Mesenchymal stem cell (in vitro differentiated cells and primary cell): ENCODE measurements around the gene TUT1.
A peak's percentile ranks its signal among the peaks of the same experiment; 100 is the strongest.
"Not testable (repeated sequence)": the region's sequence is repeated elsewhere in the genome, so short reads cannot be mapped to it uniquely, and the experiment has no call there.

Source experiments
- DNase-seq: peaks from one replicate; pipeline ENCODE4 v3.0.0-alpha.2; 2013
- H2AFZ ChIP-seq: one replicate; pipeline ENCODE4 v1.6.1; 2013; ENCODE audit warnings: low read depth, mild to moderate bottlenecking, control low read depth, inconsistent platforms, low read length, moderate library complexity
- H2AK5ac ChIP-seq: 2 replicates; pipeline ENCODE4 v1.6.1; 2013; ENCODE audit warnings: low read length, moderate library complexity, mild to moderate bottlenecking, inconsistent platforms; ENCODE audit not compliant: severe bottlenecking
- H2BK120ac ChIP-seq: one replicate; pipeline ENCODE4 v1.6.1; 2013; ENCODE audit warnings: low read depth, mild to moderate bottlenecking, inconsistent platforms, low read length, moderate library complexity
- H2BK12ac ChIP-seq, 2 experiments: one replicate each; pipeline ENCODE4 v1.6.1; 2013; ENCODE audit warnings: inconsistent platforms in 2 of 2, low read length in 2 of 2, mild to moderate bottlenecking in 2 of 2, moderate library complexity in 2 of 2, control low read depth in 1 of 2
- H2BK15ac ChIP-seq: one replicate; pipeline ENCODE4 v1.6.1; 2013; ENCODE audit warnings: mild to moderate bottlenecking, low read depth, inconsistent platforms; ENCODE audit not compliant: poor library complexity, severe bottlenecking
- H2BK5ac ChIP-seq: 2 replicates; pipeline ENCODE4 v1.6.1; 2013; ENCODE audit warnings: low read depth, mild to moderate bottlenecking, low read length, control low read depth, inconsistent platforms; ENCODE audit not compliant: poor library complexity, severe bottlenecking
- H3K14ac ChIP-seq, 2 experiments: one replicate each; pipeline ENCODE4 v1.6.1; 2013; ENCODE audit warnings: inconsistent platforms in 2 of 2, low read length in 2 of 2, control low read depth in 1 of 2, mild to moderate bottlenecking in 1 of 2, moderate library complexity in 1 of 2
- H3K18ac ChIP-seq, 2 experiments: one replicate each; pipeline ENCODE4 v1.6.1; 2013; ENCODE audit warnings: inconsistent platforms in 2 of 2, low read length in 2 of 2, control low read depth in 1 of 2, low read depth in 1 of 2, mild to moderate bottlenecking in 1 of 2
- H3K23ac ChIP-seq, 2 experiments: one replicate each; pipeline ENCODE4 v1.6.1; 2013; ENCODE audit warnings: inconsistent platforms in 2 of 2, low read length in 2 of 2, mild to moderate bottlenecking in 2 of 2, moderate library complexity in 2 of 2, control low read depth in 1 of 2
- H3K27ac ChIP-seq: 2 replicates; pipeline ENCODE4 v1.5.1; 2013; ENCODE audit warnings: mild to moderate bottlenecking, moderate library complexity, low read length, control low read depth, inconsistent platforms; ENCODE audit not compliant: poor library complexity, severe bottlenecking
- H3K27me3 ChIP-seq, 2 experiments: 2 replicates each; pipeline versions ENCODE4 v1.6.1 to v1.7.0; 2013; ENCODE audit warnings: low read length in 2 of 2, mild to moderate bottlenecking in 2 of 2, moderate library complexity in 2 of 2, control low read depth in 1 of 2, inconsistent platforms in 1 of 2; ENCODE audit not compliant: control insufficient read depth in 1 of 2, insufficient read depth in 1 of 2
- H3K36me3 ChIP-seq, 2 experiments: 2 replicates each; pipeline versions ENCODE4 v1.6.1 to v1.7.0; 2013; ENCODE audit warnings: low read length in 2 of 2, control low read depth in 1 of 2, inconsistent platforms in 1 of 2, low read depth in 1 of 2, mild to moderate bottlenecking in 1 of 2; ENCODE audit not compliant: insufficient read depth in 2 of 2, control insufficient read depth in 1 of 2
- H3K4ac ChIP-seq, 2 experiments: one replicate each; pipeline ENCODE4 v1.6.1; 2013; ENCODE audit warnings: inconsistent platforms in 2 of 2, low read length in 2 of 2, mild to moderate bottlenecking in 2 of 2, moderate library complexity in 2 of 2, control low read depth in 1 of 2, low read depth in 1 of 2
- H3K4me1 ChIP-seq: 2 replicates; pipeline ENCODE4 v1.6.1; 2013; ENCODE audit warnings: low read depth, low read length, control low read depth; ENCODE audit not compliant: control insufficient read depth, insufficient read depth
- H3K4me2 ChIP-seq: 2 replicates; pipeline ENCODE4 v1.6.1; 2013; ENCODE audit warnings: low read length, mild to moderate bottlenecking, inconsistent platforms; ENCODE audit not compliant: poor library complexity, severe bottlenecking
- H3K4me3 ChIP-seq, 2 experiments: 2 replicates each; pipeline versions ENCODE4 v1.5.1 to v1.7.0; 2013; ENCODE audit warnings: low read length in 2 of 2, mild to moderate bottlenecking in 2 of 2, control low read depth in 1 of 2, low read depth in 1 of 2; ENCODE audit not compliant: insufficient read depth in 1 of 2
- H3K79me1 ChIP-seq: replicated peaks from 2 replicates; pipeline ENCODE4 v1.6.1; 2013; ENCODE audit warnings: mild to moderate bottlenecking, control low read depth, low read length, inconsistent platforms; ENCODE audit not compliant: poor library complexity, severe bottlenecking
- H3K9ac ChIP-seq: 2 replicates; pipeline ENCODE4 v1.7.0; 2013; ENCODE audit warnings: mild to moderate bottlenecking, low read length, moderate library complexity
- H3K9me3 ChIP-seq: 2 replicates; pipeline ENCODE4 v1.7.0; 2013; ENCODE audit warnings: mild to moderate bottlenecking, low read length; ENCODE audit not compliant: control insufficient read depth
- H4K8ac ChIP-seq: one replicate; pipeline ENCODE4 v1.6.1; 2013; ENCODE audit warnings: inconsistent platforms, mild to moderate bottlenecking, low read length, moderate library complexity
- H4K91ac ChIP-seq: one replicate; pipeline ENCODE4 v1.6.1; 2013; ENCODE audit warnings: mild to moderate bottlenecking, low read length, inconsistent platforms
- WGBS: methylation state at CpG from one replicate; pipeline ENCODE4 v1.1.7; 2013; ENCODE audit warnings: mixed read lengths; 5-methylcytosine and 5-hydroxymethylcytosine counted together

Gene TUT1

DNA sequence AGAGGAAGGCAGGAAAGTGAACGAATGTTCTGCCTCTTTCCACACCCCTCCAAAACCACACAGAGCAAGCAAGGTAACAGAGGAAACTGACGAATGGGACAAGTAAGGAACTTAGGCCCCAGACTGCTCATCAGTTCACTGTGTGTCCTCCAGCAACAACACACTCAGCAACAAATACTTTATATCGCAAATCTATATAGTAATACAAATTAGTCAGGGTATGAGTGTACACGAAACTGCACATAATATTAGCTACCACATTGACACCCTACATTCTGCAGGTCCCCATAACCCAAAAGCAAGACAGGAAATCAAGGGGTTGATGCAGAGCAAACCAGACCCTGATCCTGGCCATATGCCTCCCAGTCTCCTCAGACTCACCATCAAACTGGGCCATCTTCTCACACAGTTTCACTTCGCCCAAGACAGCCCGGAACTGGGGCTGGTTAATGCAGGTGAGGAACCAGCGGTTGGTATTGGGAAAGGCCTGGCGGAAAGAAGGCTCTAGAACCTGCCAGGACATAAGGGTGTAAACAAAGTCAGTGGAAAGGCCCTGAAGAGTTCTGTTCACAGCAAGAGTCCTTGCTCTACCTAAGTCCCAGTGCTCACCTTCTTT, 24.2 kb downstream of the TUT1 start:
- H3K14ac ChIP-seq, result no peak overlapping the region
- H3K18ac ChIP-seq, result no peak overlapping the region
- peaks cover 68 to 88% of the 10 kb centered on the region in 2 experiments for H3K36me3 ChIP-seq
- peaks cover 8% of the 10 kb centered on the region for H3K4me1 ChIP-seq
- H3K4me2 ChIP-seq, result no peak overlapping the region
- no peak overlapping the region for H2BK120ac ChIP-seq
- H4K8ac ChIP-seq, result peak overlapping the region; percentile 28
- no peak overlapping the region for H2BK15ac ChIP-seq
- H2AK5ac ChIP-seq, result no peak overlapping the region
- peaks cover 1% of the 10 kb centered on the region for H3K79me1 ChIP-seq
- H3K27ac ChIP-seq, result no peak overlapping the region
- no peaks in the 10 kb centered on the region for H3K27me3 ChIP-seq
- no peak overlapping the region for H2BK5ac ChIP-seq
- no peak overlapping the region for H4K91ac ChIP-seq
- 97% methylated on average over 6 of the region's 8 CpGs for WGBS
- DNase-seq, result no peak
- H3K4ac ChIP-seq, result no peak overlapping the region
- peak overlapping the region; percentile 26 for H3K9ac ChIP-seq
- H3K4me3 ChIP-seq, result no peak overlapping the region
- no peaks in the 10 kb centered on the region for H3K9me3 ChIP-seq
- H2BK12ac ChIP-seq, result no peak overlapping the region
- no peak overlapping the region for H2AFZ ChIP-seq
- H3K23ac ChIP-seq, result no peak overlapping the region

DNA sequence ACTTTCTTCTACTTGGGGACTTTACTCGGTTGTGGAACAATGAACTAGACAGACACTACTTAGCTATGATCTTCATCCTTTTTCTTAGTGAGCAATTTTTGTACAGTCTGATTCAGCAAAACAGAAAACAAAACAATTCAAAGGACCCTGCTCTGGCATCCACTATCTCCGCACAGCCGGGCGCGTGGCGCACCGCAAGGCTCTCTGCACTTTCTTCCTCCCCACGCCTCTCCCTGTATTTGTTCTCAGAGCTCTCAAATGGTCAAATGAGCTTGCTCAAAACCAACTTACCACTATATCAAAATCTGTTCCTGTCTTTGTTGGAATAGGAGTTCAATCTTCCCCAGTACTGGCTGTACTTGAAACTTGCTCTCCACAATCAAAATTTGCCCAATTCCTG, 25.1 kb downstream of the TUT1 start:
- no peak overlapping the region for H2BK15ac ChIP-seq
- no peak overlapping the region for H2BK120ac ChIP-seq
- WGBS, result 95% methylated on average over 8 of the region's 8 CpGs
- H3K4ac ChIP-seq, result no peak overlapping the region
- H3K23ac ChIP-seq, result no peak overlapping the region
- H3K36me3 ChIP-seq, result peaks cover 64 to 87% of the 10 kb centered on the region in 2 experiments
- H3K27me3 ChIP-seq, result no peaks in the 10 kb centered on the region
- H2AK5ac ChIP-seq, result no peak overlapping the region
- H2BK5ac ChIP-seq, result no peak overlapping the region
- no peak overlapping the region for H2BK12ac ChIP-seq
- H3K18ac ChIP-seq, result no peak overlapping the region
- no peak overlapping the region for H3K27ac ChIP-seq
- no peak overlapping the region for H2AFZ ChIP-seq
- H3K4me1 ChIP-seq, result peaks cover 4% of the 10 kb centered on the region
- H3K9me3 ChIP-seq, result no peaks in the 10 kb centered on the region
- DNase-seq, result no peak
- H3K79me1 ChIP-seq, result peaks cover 1% of the 10 kb centered on the region
- H3K4me2 ChIP-seq, result no peak overlapping the region
- no peak overlapping the region for H3K14ac ChIP-seq
- peak overlapping the region; percentile 16 for H3K9ac ChIP-seq
- no peak overlapping the region for H4K8ac ChIP-seq
- no peak overlapping the region for H4K91ac ChIP-seq
- no peak overlapping the region for H3K4me3 ChIP-seq

DNA sequence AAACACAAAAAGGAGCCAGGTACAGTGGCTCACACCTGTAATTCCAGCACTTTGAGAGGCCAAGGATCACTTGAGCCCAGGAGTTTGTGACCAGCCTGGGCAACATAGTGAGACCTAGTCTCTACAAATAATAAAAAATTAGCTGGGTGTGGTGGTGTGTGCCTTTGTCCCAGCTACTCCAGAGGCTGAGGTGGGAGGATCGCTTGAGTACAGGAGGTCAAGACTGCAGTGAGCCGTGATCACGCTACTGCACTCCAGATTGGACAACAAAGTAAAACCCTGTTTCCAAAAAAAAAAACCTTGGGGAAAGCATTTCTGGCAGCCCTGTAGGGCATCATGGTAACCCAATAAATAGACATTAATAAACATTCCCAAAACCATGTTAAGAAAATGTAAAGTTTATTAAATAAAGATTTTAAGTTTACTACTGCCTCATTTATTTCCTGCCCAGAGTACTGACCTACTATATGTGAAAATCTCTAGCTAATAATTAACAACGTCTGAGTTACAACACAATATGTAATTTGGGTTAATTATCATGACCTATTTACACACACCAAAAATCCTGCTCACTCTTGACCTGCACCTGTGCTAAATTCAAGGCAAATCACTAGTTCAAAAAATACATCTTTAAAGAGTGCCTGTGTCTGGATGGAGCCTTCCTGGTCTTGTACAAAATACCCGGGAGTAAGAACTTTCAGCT, 26.1 kb downstream of the TUT1 start:
- 95% methylated on average over 5 of the region's 5 CpGs for WGBS
- peaks cover 1% of the 10 kb centered on the region for H3K79me1 ChIP-seq
- no peaks in the 10 kb centered on the region for H3K9me3 ChIP-seq
- H2BK15ac ChIP-seq, result no peak overlapping the region
- H3K4me3 ChIP-seq, result no peak overlapping the region
- H3K27ac ChIP-seq, result no peak overlapping the region
- H3K9ac ChIP-seq, result peak overlapping the region; percentile 16
- no peak overlapping the region for H2BK120ac ChIP-seq
- no peak overlapping the region for H4K8ac ChIP-seq
- no peak overlapping the region for H2AK5ac ChIP-seq
- peaks cover 56 to 78% of the 10 kb centered on the region in 2 experiments for H3K36me3 ChIP-seq
- no peak for DNase-seq
- H3K4me1 ChIP-seq, result peaks cover 4% of the 10 kb centered on the region
- no peak overlapping the region for H3K14ac ChIP-seq
- no peak overlapping the region for H3K4me2 ChIP-seq
- H3K4ac ChIP-seq, result no peak overlapping the region
- no peaks in the 10 kb centered on the region for H3K27me3 ChIP-seq
- H4K91ac ChIP-seq, result no peak overlapping the region
- H3K18ac ChIP-seq, result no peak overlapping the region
- H2AFZ ChIP-seq, result no peak overlapping the region
- no peak overlapping the region for H3K23ac ChIP-seq
- no peak overlapping the region for H2BK12ac ChIP-seq
- no peak overlapping the region for H2BK5ac ChIP-seq

DNA sequence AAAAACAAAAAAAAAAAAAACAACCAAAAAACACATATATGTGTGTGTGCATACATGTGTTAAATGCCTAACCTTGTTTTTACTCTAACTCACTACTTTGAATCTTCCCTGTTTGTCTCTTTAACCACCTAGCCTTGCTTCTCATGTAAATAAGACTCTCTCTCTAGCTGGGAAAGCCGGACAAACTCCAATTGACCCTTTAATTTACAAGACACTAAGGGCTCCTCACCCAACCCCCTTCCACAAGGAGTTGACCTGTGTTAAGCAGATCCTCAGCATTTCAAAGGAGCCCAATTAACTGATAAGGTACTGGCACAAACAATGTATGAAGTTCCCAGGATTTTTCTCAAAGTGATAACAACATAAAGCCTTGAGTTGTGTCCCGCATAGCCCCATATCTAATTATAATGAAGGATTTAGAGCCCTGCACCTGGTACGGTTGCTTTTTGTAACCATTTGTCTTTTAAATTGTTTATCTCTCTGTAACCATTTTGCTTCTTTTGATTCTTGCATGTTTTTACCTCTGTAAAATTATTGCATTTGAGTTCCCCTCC, 29.6 kb downstream of the TUT1 start:
- not testable (repeated sequence) for H3K4me3 ChIP-seq, H3K18ac ChIP-seq, H3K27me3 ChIP-seq, H2AK5ac ChIP-seq, H3K4ac ChIP-seq, H2BK15ac ChIP-seq, H3K14ac ChIP-seq, H3K79me1 ChIP-seq, H3K4me2 ChIP-seq, H3K9me3 ChIP-seq, DNase-seq, H4K8ac ChIP-seq, H2AFZ ChIP-seq, H4K91ac ChIP-seq, H2BK5ac ChIP-seq, H2BK120ac ChIP-seq, H3K23ac ChIP-seq, H2BK12ac ChIP-seq, H3K27ac ChIP-seq
- Histone ChIP-seq H3K4me1 (peaks cover 25% of the 10 kb centered on the region), H3K36me3 (peaks cover 55 to 71% of the 10 kb centered on the region in 2 experiments), H3K9ac (peak overlapping the region; percentile 29)
- WGBS, result 44% methylated on average over 1 of the region's 3 CpGs
